Retinal pigment epithelial cell (primary cell): ENCODE results near the gene OR2D2.

ENCODE experiments used
- DNase-seq: peaks from one replicate; pipeline ENCODE4 v3.0.0-alpha.2; 2010; ENCODE audit warnings: low read depth
- H3K4me3 ChIP-seq: 2 replicates; pipeline ENCODE4 v1.5.1; 2011; ENCODE audit warnings: mild to moderate bottlenecking, low read length, control low read depth, moderate library complexity
- TF ChIP-seq, protein P1 (sequence below): conservative IDR thresholded peaks from 2 replicates; pipeline ENCODE4 v1.5.1; 2011; ENCODE audit warnings: low read depth, low read length, control low read depth, inconsistent platforms

The OR2D2 gene, protein sequence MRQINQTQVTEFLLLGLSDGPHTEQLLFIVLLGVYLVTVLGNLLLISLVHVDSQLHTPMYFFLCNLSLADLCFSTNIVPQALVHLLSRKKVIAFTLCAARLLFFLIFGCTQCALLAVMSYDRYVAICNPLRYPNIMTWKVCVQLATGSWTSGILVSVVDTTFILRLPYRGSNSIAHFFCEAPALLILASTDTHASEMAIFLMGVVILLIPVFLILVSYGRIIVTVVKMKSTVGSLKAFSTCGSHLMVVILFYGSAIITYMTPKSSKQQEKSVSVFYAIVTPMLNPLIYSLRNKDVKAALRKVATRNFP

GRCh38 chr11:6892400-6892799 is at the start of gene OR2D2:
TSS of gene OR2D2 (minus strand) at chr11:6892500. CDS start at chr11:6892500, 0 bp downstream.
- no peak within 1 kb of the TSS for H3K4me3 ChIP-seq
- TF ChIP-seq, protein P1, sequence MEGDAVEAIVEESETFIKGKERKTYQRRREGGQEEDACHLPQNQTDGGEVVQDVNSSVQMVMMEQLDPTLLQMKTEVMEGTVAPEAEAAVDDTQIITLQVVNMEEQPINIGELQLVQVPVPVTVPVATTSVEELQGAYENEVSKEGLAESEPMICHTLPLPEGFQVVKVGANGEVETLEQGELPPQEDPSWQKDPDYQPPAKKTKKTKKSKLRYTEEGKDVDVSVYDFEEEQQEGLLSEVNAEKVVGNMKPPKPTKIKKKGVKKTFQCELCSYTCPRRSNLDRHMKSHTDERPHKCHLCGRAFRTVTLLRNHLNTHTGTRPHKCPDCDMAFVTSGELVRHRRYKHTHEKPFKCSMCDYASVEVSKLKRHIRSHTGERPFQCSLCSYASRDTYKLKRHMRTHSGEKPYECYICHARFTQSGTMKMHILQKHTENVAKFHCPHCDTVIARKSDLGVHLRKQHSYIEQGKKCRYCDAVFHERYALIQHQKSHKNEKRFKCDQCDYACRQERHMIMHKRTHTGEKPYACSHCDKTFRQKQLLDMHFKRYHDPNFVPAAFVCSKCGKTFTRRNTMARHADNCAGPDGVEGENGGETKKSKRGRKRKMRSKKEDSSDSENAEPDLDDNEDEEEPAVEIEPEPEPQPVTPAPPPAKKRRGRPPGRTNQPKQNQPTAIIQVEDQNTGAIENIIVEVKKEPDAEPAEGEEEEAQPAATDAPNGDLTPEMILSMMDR = no peak
- DNase-seq = no peak

DNA sequence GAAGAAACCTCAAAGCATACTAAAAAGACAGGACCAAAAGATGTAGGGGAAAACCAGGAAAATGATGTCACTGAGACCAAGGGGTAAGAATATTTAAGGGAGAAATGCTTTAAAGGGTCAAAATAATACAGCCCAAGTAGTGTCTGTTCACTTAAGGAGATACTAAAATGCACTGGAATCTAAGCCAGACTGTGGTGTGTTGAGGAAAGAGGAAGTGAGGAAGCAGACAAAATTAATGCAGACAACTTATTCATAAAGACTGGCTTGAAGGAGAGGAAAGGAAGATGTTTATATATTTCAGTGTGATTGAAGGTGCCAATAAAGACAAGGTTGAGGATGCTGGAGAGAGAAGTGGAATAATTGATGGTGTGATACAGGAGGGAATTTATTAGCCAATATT is 49.7 kb upstream of the OR2D2 start:
- TF ChIP-seq, protein P1 = no peak
- no peak overlapping the region for H3K4me3 ChIP-seq
- DNase-seq = no peak

DNA sequence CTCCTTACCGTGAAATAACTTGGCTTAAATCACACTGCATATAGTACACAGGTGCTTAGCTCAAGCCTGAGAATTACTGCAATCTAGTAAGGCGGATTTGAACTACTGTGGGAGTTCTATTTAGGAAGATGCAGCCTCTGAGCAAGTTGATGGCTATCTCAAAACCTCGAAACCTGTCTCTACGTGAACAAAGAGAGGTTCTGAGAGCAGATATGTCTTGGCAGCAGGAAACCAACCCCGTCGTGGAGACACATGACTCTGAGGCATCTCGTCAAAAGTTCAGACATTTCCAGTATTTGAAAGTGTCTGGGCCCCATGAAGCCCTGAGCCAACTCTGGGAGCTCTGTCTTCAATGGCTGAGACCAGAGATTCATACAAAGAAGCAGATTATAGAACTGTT is 39.8 kb upstream of the OR2D2 start:
- H3K4me3 ChIP-seq = no peak overlapping the region
- TF ChIP-seq, protein P1 = no peak
- DNase-seq = no peak

DNA sequence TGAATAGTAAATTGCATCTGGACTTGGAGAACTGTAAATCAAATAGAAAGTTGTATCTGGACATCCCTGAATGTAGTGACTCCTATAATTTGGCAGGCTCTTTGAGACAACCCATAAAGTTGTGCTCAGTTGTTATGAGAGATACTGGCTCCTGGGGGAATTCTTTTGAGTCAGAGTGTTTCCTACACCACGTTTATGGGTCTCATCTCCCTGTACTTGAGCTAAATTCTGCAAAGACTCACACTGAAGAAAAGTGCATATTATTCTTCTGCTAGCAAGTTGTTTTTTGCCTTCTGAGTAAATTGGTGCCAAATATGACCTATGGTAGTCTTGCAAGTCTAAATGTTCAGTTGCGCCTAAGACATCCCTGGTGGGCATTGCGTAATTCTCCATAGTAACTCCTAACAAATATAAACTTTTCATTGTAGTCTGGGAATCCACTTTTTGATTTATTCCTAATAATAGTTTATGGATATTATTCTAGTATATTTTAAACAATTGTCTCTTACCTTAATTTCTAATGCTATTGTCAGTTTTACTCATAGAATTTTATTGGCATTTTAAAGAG is 38.9 kb upstream of the OR2D2 start:
- no peak overlapping the region for H3K4me3 ChIP-seq
- TF ChIP-seq, protein P1 = no peak
- no peak for DNase-seq

DNA sequence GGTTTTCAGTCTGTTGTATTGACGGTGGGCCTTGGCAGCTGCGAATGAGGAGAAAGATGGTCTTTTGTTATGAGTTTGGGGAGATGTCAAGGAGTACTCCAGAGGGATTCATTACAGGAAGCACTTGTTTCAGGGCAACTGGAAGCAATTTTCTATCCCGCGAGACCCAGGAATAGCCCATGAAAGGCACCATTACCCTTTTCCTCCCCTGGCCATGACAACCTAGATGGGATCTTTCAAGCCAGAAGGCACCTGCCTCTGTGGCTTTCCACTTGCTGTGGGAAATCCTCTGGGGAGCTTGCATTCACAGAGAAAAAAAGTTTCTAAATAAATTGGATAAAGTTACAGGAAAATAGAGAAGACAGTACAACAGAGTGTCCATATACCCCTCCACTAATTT is 36.6 kb upstream of the OR2D2 start:
- H3K4me3 ChIP-seq = no peak overlapping the region
- TF ChIP-seq, protein P1 = no peak
- DNase-seq = no peak

GRCh38 chr11:6927030-6927617 is 34.8 kb upstream of the OR2D2 start:
- H3K4me3 ChIP-seq = peak overlapping the region; percentile 86
- DNase-seq = no peak
- TF ChIP-seq, protein P1 = no peak
